Measurements from ENCODE around the gene TRIM41. TPM values are rescaled to one million over a fixed set of nuclear protein-coding genes. Genes with fewer than 3 reads are reported as not detected.

The TRIM41 gene
- total RNA-seq, 2 donors from 2014 or later, result 16.9 to 28.3 TPM

DNA sequence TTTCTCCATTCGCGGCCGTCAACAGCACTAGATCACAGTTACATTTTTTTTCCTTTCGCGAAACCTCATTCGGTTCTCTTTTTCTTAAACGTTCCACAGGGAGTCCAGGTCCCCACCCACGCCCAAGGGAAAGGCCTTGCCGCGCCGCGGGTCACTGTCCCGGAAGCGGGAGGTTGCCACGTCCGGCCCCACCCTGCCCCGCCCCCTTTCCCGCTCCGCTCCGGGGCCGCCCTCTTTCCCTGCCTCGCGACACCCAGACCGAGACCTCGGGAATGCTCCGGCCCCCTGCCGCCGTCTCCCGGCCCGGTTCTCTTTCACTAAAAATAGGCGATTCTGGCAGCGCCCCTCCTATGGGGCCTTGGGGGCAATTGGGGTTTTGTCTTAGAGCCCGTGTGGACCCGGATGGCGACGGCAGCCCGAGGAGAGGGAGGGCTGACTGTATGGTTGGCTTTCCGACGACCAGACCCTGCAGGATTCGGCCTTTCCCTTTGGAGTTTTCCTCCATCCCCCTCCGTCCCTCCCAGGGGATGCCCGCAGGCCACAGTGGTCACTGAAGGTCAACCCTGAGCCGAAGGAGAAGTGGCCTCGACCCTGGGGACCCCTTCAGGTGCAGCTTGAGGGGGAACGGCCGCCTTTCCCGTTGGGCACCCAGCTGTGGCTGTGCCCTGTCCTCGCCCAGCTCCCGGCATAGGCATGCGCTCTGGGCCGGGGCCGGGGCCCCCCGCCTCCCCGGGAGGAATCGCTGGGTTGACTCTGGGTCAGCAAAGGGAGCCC is 23.4 kb downstream of the TRIM41 start:
- peak overlapping the region; percentile 67 to 74 for H3K4me3 ChIP-seq
- H3K9me3 ChIP-seq, result no peaks in the 10 kb centered on the region
- H3K27me3 ChIP-seq (replicated peaks; ENCODE audit: insufficient read depth), result no peaks in the 10 kb centered on the region
- intact Hi-C loops (cut with DNase I), result loop anchor here (10.0 kb wide), 2 partner anchors 382 to 442 kb away; partner anchors contain the start of genes MGAT1 and ZFP62
- WGBS, result under 1% methylated on average over 52 of the region's 55 CpGs
- DNase-seq (ENCODE audit: low spot score), result peak; percentile 84
- H3K27ac ChIP-seq, result peak overlapping the region; percentile 92 to 96
- H3K36me3 ChIP-seq, result peaks cover 0 to 4% of the 10 kb centered on the region in 2 donors
- TF ChIP-seq POLR2AphosphoS5 (IDR thresholded peaks at IDR 0.05) (peak; percentile 76), POLR2A (IDR thresholded peaks at IDR 0.05) (no peak), CTCF (IDR thresholded peaks at IDR 0.05) (peak in 1 of 4 experiments; percentile 28)
- H3K4me1 ChIP-seq (replicated peaks), result peaks cover 17% of the 10 kb centered on the region

GRCh38 chr5:181248277-181248676 is 25.2 kb downstream of the TRIM41 start:
- WGBS, result 85% methylated on average over 4 of the region's 4 CpGs
- Histone ChIP-seq H3K9me3 (no peaks in the 10 kb centered on the region), H3K36me3 (no peaks in the 10 kb centered on the region), H3K27ac (peak overlapping the region; percentile 49 to 96), H3K4me1 (replicated peaks) (peaks cover 9% of the 10 kb centered on the region), H3K4me3 (peak overlapping the region; percentile 67 to 74), H3K27me3 (replicated peaks; ENCODE audit: insufficient read depth) (no peaks in the 10 kb centered on the region)
- no peak for TF ChIP-seq POLR2A (IDR thresholded peaks at IDR 0.05)
- TF ChIP-seq CTCF (IDR thresholded peaks at IDR 0.05), result no peak
- no peak for TF ChIP-seq POLR2AphosphoS5 (IDR thresholded peaks at IDR 0.05)
- intact Hi-C loops (cut with DNase I), result loop anchor here (10.0 kb wide), 2 partner anchors 383 to 443 kb away; partner anchors contain the start of genes MGAT1 and ZFP62
- no peak for DNase-seq (ENCODE audit: low spot score)

GRCh38 chr5:181255276-181255675 is 32.2 kb downstream of the TRIM41 start:
- no peaks in the 10 kb centered on the region for H3K36me3 ChIP-seq
- DNase-seq (ENCODE audit: low spot score), result no peak
- H3K9me3 ChIP-seq, result no peaks in the 10 kb centered on the region
- no peak overlapping the region for H3K4me3 ChIP-seq
- no peaks in the 10 kb centered on the region for H3K27me3 ChIP-seq (replicated peaks; ENCODE audit: insufficient read depth)
- H3K27ac ChIP-seq, result no peak overlapping the region
- TF ChIP-seq POLR2A (IDR thresholded peaks at IDR 0.05) (no peak), POLR2AphosphoS5 (IDR thresholded peaks at IDR 0.05) (no peak), CTCF (IDR thresholded peaks at IDR 0.05) (no peak)
- intact Hi-C loops (cut with DNase I), result no loop called here
- 60% methylated on average over 1 of the region's 1 CpG for WGBS
- peaks cover 6% of the 10 kb centered on the region for H3K4me1 ChIP-seq (replicated peaks)

- H3K27me3 ChIP-seq (replicated peaks; ENCODE audit: insufficient read depth), result no peaks in the 10 kb centered on the region
- no peak overlapping the region for H3K27ac ChIP-seq
- no peaks in the 10 kb centered on the region for H3K36me3 ChIP-seq
- TF ChIP-seq CTCF (IDR thresholded peaks at IDR 0.05) (no peak), POLR2A (IDR thresholded peaks at IDR 0.05) (no peak), POLR2AphosphoS5 (IDR thresholded peaks at IDR 0.05) (no peak)
- no peak overlapping the region for H3K4me3 ChIP-seq
- no peaks in the 10 kb centered on the region for H3K9me3 ChIP-seq
- no peak for DNase-seq (ENCODE audit: low spot score)
- 76% methylated on average over 7 of the region's 7 CpGs for WGBS
- intact Hi-C loops (cut with DNase I), result no loop called here
- H3K4me1 ChIP-seq (replicated peaks), result peaks cover 6% of the 10 kb centered on the region
Measured at GRCh38 chr5:181255836-181256578, 32.9 kb downstream of the TRIM41 start.

All from prostate gland (tissue), 2 donors.